Suprapubic skin (tissue), 4 donors: Measurements from ENCODE around the gene PIN4. TPM values are rescaled to one million over a fixed set of nuclear protein-coding genes. Genes with fewer than 3 reads are reported as not detected.

Experiments used
- DNase-seq, 2 donors: peaks; one replicate each; pipeline ENCODE4 v3.0.0-alpha.2; 2019; ENCODE audit warnings: low spot score in 2 of 2
- H3K27ac ChIP-seq: fragments of 200-600 bp; sonication (generic); one replicate; pipeline ENCODE4 v1.5.1; 2019
- H3K27me3 ChIP-seq: fragments of 200-600 bp; sonication (generic); one replicate; pipeline ENCODE4 v1.5.1; 2019
- H3K36me3 ChIP-seq: fragments of 200-600 bp; sonication (generic); one replicate; pipeline ENCODE4 v1.5.1; 2019
- H3K4me1 ChIP-seq: fragments of 200-600 bp; sonication (generic); one replicate; pipeline ENCODE4 v1.5.1; 2019
- H3K4me3 ChIP-seq: fragments of 200-600 bp; sonication (generic); one replicate; pipeline ENCODE4 v1.5.1; 2019; ENCODE audit warnings: mild to moderate bottlenecking
- H3K9me3 ChIP-seq: fragments of 200-600 bp; sonication (generic); one replicate; pipeline ENCODE4 v1.5.1; 2019
- CTCF ChIP-seq, 2 donors: fragments of 200-600 bp in 1 of 2; fragments of 450-650 bp in 1 of 2; sonication (generic) in 1 of 2; IDR thresholded peaks; one replicate each; pipeline ENCODE4 v1.5.1; 2016 to 2019; ENCODE audit warnings: antibody characterized with exemption in 2 of 2, mild to moderate bottlenecking in 1 of 2, moderate library complexity in 1 of 2
- EP300 ChIP-seq: sonication (generic); formaldehyde crosslinking; IDR thresholded peaks from one replicate; pipeline ENCODE4 v1.6.1; 2017; ENCODE audit warnings: antibody characterized with exemption
- POLR2A ChIP-seq, 2 donors: fragments of 450-650 bp; IDR thresholded peaks; one replicate each; pipeline ENCODE4 v1.6.1; 2017; ENCODE audit warnings: antibody characterized with exemption in 2 of 2, mild to moderate bottlenecking in 2 of 2, moderate library complexity in 2 of 2
- POLR2AphosphoS5 ChIP-seq, 3 donors: sonication (generic); formaldehyde crosslinking; IDR thresholded peaks; one replicate each; pipeline ENCODE4 v1.6.1; 2017; ENCODE audit warnings: antibody characterized with exemption in 3 of 3
- WGBS: methylation state at CpG from one replicate; pipeline ENCODE4 v1.1.5; 2018; 5-methylcytosine and 5-hydroxymethylcytosine counted together
- total RNA-seq, 4 donors: library from RNA; depleted of rRNA; stranded (reverse); fragments of >200 nt; gene quantifications; one replicate each; pipeline ENCODE4 v1.1.0, GENCODE V29; 2016

Gene PIN4
- total RNA-seq, 4 donors from 2014 or later: 4.3 to 16.5 (median 11.8) TPM

- 41% methylated on average over 2 of the region's 2 CpGs for WGBS
These were observed 36.4 kb upstream of the PIN4 start for GRCh38 chrX:72145181-72145580.

GRCh38 chrX:72146527-72146926 lies 35.0 kb upstream of the PIN4 start:
- DNase-seq: no peak
- H3K27ac ChIP-seq: no peak overlapping the region
- no peak overlapping the region for H3K4me3 ChIP-seq
- no peaks in the 10 kb centered on the region for H3K9me3 ChIP-seq
- 72% methylated on average over 2 of the region's 2 CpGs for WGBS
- H3K27me3 ChIP-seq: no peaks in the 10 kb centered on the region
- TF ChIP-seq CTCF (IDR thresholded peaks at IDR 0.05) (no peak), POLR2A (IDR thresholded peaks at IDR 0.05) (no peak), POLR2AphosphoS5 (IDR thresholded peaks at IDR 0.05) (no peak), EP300 (no peak)
- no peaks in the 10 kb centered on the region for H3K4me1 ChIP-seq
- H3K36me3 ChIP-seq: no peaks in the 10 kb centered on the region

More at GRCh38 chrX:72145181-72145580, 36.4 kb upstream of the PIN4 start:
- H3K4me3 ChIP-seq: no peak overlapping the region
- TF ChIP-seq CTCF (IDR thresholded peaks at IDR 0.05) (no peak), EP300 (no peak)
- no peaks in the 10 kb centered on the region for H3K36me3 ChIP-seq
- H3K27ac ChIP-seq: no peak overlapping the region
- DNase-seq: no peak
- H3K27me3 ChIP-seq: no peaks in the 10 kb centered on the region
- H3K4me1 ChIP-seq: no peaks in the 10 kb centered on the region
- H3K9me3 ChIP-seq: no peaks in the 10 kb centered on the region

GRCh38 chrX:72158773-72159172 lies 22.8 kb upstream of the PIN4 start:
- no peak overlapping the region for H3K4me3 ChIP-seq
- 82% methylated on average over 3 of the region's 3 CpGs for WGBS
- no peaks in the 10 kb centered on the region for H3K36me3 ChIP-seq
- H3K27ac ChIP-seq: no peak overlapping the region
- H3K9me3 ChIP-seq: no peaks in the 10 kb centered on the region
- no peaks in the 10 kb centered on the region for H3K27me3 ChIP-seq
- no peak for DNase-seq
- TF ChIP-seq POLR2AphosphoS5 (IDR thresholded peaks at IDR 0.05) (no peak), EP300 (no peak), POLR2A (IDR thresholded peaks at IDR 0.05) (no peak), CTCF (IDR thresholded peaks at IDR 0.05) (no peak)
- H3K4me1 ChIP-seq: no peaks in the 10 kb centered on the region

GRCh38 chrX:72159769-72160168 lies 21.8 kb upstream of the PIN4 start:
- WGBS: 75% methylated on average over 10 of the region's 10 CpGs
- H3K4me3 ChIP-seq: no peak overlapping the region
- H3K4me1 ChIP-seq: no peaks in the 10 kb centered on the region
- no peaks in the 10 kb centered on the region for H3K36me3 ChIP-seq
- no peak overlapping the region for H3K27ac ChIP-seq
- TF ChIP-seq EP300: no peak
- no peak for TF ChIP-seq POLR2A (IDR thresholded peaks at IDR 0.05)
- TF ChIP-seq POLR2AphosphoS5 (IDR thresholded peaks at IDR 0.05): no peak
- TF ChIP-seq CTCF (IDR thresholded peaks at IDR 0.05): no peak
- DNase-seq: no peak
- no peaks in the 10 kb centered on the region for H3K27me3 ChIP-seq
- no peaks in the 10 kb centered on the region for H3K9me3 ChIP-seq

- TF ChIP-seq EP300: no peak
- TF ChIP-seq CTCF (IDR thresholded peaks at IDR 0.05): no peak
- no peak for TF ChIP-seq POLR2A (IDR thresholded peaks at IDR 0.05)
- no peak for TF ChIP-seq POLR2AphosphoS5 (IDR thresholded peaks at IDR 0.05)
- H3K27me3 ChIP-seq: no peaks in the 10 kb centered on the region
- no peaks in the 10 kb centered on the region for H3K9me3 ChIP-seq
- 74% methylated on average over 4 of the region's 4 CpGs for WGBS
- no peak overlapping the region for H3K4me3 ChIP-seq
- no peaks in the 10 kb centered on the region for H3K4me1 ChIP-seq
- no peak for DNase-seq
- no peaks in the 10 kb centered on the region for H3K36me3 ChIP-seq
- no peak overlapping the region for H3K27ac ChIP-seq
These were observed 16.0 kb upstream of the PIN4 start for GRCh38 chrX:72165551-72165950.
